ENCODE data around the gene ERBB4. TPM values are rescaled to one million over a fixed set of nuclear protein-coding genes. Genes with fewer than 3 reads are reported as not detected.

Gene ERBB4
- total RNA-seq, 1 donor from 2014 or later: 2.6 TPM

GRCh38 chr2:212295571-212295970 is 243.0 kb downstream of the ERBB4 start:
- no peak for TF ChIP-seq CTCF (IDR thresholded peaks at IDR 0.05; ENCODE audit: insufficient read depth, low read length, poor library complexity, severe bottlenecking)
- H3K36me3 ChIP-seq (ENCODE audit: control insufficient read depth, insufficient read depth, low read length): no peaks in the 10 kb centered on the region
- no peak for DNase-seq (ENCODE audit: low read depth)

GRCh38 chr2:212294816-212295215 is 243.8 kb downstream of the ERBB4 start:
- Histone ChIP-seq H3K27me3 (ENCODE audit: control insufficient read depth, insufficient read depth, low read length) (no peaks in the 10 kb centered on the region), H3K36me3 (ENCODE audit: control insufficient read depth, insufficient read depth, low read length) (no peaks in the 10 kb centered on the region), H3K4me3 (ENCODE audit: low read depth, low read length) (no peak overlapping the region)
- no peak for TF ChIP-seq CTCF (IDR thresholded peaks at IDR 0.05; ENCODE audit: insufficient read depth, low read length, poor library complexity, severe bottlenecking)
- no peak for DNase-seq (ENCODE audit: low read depth)

More at GRCh38 chr2:212295571-212295970, 243.0 kb downstream of the ERBB4 start:
- Histone ChIP-seq H3K27me3 (ENCODE audit: control insufficient read depth, insufficient read depth, low read length) (no peaks in the 10 kb centered on the region), H3K4me3 (ENCODE audit: low read depth, low read length) (no peak overlapping the region)

GRCh38 chr2:212289301-212289700 is 249.3 kb downstream of the ERBB4 start:
- Histone ChIP-seq H3K4me3 (ENCODE audit: low read depth, low read length) (no peak overlapping the region), H3K27me3 (ENCODE audit: control insufficient read depth, insufficient read depth, low read length) (no peaks in the 10 kb centered on the region), H3K36me3 (ENCODE audit: control insufficient read depth, insufficient read depth, low read length) (no peaks in the 10 kb centered on the region)
- DNase-seq (ENCODE audit: low read depth): no peak
- no peak for TF ChIP-seq CTCF (IDR thresholded peaks at IDR 0.05; ENCODE audit: insufficient read depth, low read length, poor library complexity, severe bottlenecking)

- DNase-seq (ENCODE audit: low read depth): no peak
- no peaks in the 10 kb centered on the region for H3K27me3 ChIP-seq (ENCODE audit: control insufficient read depth, insufficient read depth, low read length)
- TF ChIP-seq CTCF (IDR thresholded peaks at IDR 0.05; ENCODE audit: insufficient read depth, low read length, poor library complexity, severe bottlenecking): no peak
- no peaks in the 10 kb centered on the region for H3K36me3 ChIP-seq (ENCODE audit: control insufficient read depth, insufficient read depth, low read length)
- H3K4me3 ChIP-seq (ENCODE audit: low read depth, low read length): no peak overlapping the region
Observed at GRCh38 chr2:212288308-212288707, 250.3 kb downstream of the ERBB4 start.

GRCh38 chr2:212284166-212284565 is 254.4 kb downstream of the ERBB4 start:
- H3K4me3 ChIP-seq (ENCODE audit: low read depth, low read length): no peak overlapping the region
- no peaks in the 10 kb centered on the region for H3K27me3 ChIP-seq (ENCODE audit: control insufficient read depth, insufficient read depth, low read length)
- TF ChIP-seq CTCF (IDR thresholded peaks at IDR 0.05; ENCODE audit: insufficient read depth, low read length, poor library complexity, severe bottlenecking): no peak
- no peak for DNase-seq (ENCODE audit: low read depth)
- H3K36me3 ChIP-seq (ENCODE audit: control insufficient read depth, insufficient read depth, low read length): no peaks in the 10 kb centered on the region

- no peaks in the 10 kb centered on the region for H3K27me3 ChIP-seq (ENCODE audit: control insufficient read depth, insufficient read depth, low read length)
- no peak overlapping the region for H3K4me3 ChIP-seq (ENCODE audit: low read depth, low read length)
- no peak for TF ChIP-seq CTCF (IDR thresholded peaks at IDR 0.05; ENCODE audit: insufficient read depth, low read length, poor library complexity, severe bottlenecking)
- no peak for DNase-seq (ENCODE audit: low read depth)
- no peaks in the 10 kb centered on the region for H3K36me3 ChIP-seq (ENCODE audit: control insufficient read depth, insufficient read depth, low read length)
Observed at GRCh38 chr2:212282671-212283261, 255.8 kb downstream of the ERBB4 start.

Measured in kidney epithelial cell (primary cell).